GM18508 (cell line): Measurements from ENCODE around the gene CORO6.

Experiments used
- ATAC-seq: cut with Tn5 transposase; IDR thresholded peaks from one replicate; pipeline ENCODE4 v1.9.1; 2021; ENCODE audit warnings: moderate number of reproducible peaks; ENCODE audit not compliant: insufficient read depth, unreplicated experiment

CORO6 gene

DNA sequence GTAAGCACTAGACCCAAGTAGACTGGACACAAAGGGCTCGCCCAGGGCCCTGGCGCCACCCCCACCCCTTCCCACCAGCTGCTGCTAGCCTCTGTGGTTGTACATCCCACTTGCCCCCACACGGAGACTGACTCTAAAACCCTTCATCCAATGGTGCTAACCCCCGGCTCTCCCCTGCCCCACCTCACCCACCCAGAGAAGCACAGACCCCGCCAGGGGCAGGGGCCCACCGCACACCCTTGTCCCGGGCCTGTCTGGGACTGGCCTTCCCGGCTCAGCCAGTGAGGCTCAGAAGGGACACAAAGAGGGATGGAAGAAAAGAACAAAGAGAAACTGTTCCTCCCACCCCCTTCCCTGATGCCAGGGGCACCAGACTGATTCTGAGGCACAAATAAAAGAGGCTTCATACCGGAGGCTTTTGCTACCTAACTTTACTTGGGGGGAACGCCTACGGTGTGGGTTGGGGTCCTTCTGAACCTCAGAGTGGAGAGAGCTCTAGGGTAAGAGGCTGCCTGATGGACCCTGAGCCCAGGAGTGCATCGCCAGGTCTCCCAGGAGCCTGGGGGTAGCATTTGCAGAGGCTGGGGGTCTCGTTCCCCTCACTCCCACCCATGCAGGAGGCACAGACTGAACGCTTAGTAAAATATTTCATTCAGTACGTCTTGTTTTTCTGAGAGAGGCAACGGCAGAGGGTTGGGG is 8.2 kb downstream of the CORO6 start:
- no peak for ATAC-seq

DNA sequence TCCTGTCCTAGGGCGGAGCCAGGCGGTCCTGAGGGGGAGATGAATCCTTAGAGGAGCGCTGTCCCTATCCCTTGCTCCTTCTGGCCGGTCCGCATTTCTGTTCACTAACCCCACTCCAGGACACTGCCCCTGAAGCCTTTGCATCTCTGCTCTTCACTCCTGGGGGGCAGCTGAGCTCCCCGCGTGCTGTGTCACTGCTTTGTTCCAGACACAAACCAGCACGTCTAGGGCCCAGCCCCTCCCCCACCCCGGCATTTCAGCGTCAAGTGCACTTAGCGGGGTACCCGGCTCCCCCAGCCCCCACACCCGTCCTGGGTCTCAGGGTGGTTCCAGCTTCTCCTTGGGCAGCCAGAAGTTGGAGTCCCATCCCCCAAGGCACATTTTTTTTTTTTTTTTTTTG is 8.9 kb downstream of the CORO6 start:
- no peak for ATAC-seq

DNA sequence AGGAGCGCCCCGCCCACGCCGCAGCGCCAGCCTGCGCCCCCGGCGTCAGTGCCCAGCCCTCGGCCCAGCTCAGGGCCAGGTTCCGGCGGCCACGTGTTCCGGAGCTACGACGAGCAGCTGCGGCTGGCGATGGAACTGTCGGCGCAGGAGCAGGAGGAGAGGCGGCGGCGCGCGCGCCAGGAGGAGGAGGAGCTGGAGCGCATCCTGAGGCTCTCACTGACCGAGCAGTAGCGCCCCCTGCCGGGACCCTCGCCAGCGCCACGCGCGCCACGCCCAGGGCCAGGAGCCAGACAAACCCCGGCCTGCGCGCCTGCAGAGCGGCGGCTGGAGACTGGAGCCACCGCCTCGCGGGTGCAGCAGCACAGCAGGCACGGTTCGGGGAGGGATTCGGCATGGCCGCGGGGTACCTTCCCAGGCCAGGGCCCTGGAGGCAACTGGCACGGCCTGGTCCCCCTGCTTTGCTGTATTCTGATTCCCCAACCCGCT is 9.3 kb downstream of the CORO6 start:
- ATAC-seq: no peak

DNA sequence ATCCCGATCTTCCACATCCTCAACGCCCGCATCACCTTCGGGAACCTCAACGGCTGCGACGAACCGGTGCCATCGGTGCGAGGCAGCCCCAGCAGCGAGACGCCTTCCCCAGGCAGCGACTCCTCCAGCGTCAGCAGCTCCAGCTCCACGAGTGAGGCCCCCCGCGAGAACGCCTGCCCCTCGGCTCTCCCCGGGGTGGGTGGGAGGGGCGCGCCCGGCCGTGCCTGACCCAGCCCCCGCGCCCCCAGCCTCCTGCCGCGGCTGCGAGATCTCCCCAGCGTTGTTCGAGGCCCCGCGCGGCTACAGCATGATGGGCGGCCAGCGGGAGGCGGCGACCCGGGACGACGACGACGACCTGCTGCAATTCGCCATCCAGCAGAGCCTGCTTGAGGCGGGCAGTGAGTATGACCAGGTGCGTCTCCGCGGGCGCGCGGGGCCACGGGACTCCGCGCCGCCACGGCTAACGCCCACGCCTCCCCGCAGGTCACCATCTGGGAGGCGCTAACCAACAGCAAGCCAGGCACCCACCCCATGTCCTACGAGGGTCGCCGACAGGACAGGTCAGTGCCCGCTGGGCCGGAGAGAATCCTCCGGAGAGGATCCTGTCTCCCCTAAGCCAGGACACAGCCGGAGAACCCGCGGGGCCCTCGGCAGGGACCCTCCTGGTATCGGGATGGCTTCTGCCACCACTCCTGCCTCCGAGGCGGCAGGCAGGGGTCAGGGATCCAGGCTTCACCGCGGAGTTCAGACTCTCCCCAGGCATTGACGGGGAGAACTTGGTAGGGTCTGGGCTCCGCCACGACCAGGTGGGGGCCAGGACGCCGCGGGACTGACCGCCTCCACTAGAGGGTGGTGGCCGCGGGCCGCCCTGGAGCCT is 10.1 kb downstream of the CORO6 start:
- no peak for ATAC-seq

DNA sequence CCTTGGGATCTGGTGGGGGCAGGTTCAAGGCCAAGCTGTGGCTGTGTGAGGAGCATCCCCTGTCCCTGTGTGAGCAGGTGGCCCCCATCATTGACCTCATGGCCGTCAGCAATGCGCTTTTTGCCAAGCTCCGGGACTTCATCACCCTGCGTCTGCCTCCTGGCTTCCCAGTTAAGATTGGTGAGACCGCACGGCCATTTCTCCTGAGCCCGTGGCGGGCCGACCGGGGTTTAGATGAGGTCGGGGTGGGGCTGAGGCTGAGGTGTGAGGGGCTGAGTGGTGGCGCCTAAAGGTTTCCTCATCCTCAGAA is 10.7 kb downstream of the CORO6 start:
- no peak for ATAC-seq

DNA sequence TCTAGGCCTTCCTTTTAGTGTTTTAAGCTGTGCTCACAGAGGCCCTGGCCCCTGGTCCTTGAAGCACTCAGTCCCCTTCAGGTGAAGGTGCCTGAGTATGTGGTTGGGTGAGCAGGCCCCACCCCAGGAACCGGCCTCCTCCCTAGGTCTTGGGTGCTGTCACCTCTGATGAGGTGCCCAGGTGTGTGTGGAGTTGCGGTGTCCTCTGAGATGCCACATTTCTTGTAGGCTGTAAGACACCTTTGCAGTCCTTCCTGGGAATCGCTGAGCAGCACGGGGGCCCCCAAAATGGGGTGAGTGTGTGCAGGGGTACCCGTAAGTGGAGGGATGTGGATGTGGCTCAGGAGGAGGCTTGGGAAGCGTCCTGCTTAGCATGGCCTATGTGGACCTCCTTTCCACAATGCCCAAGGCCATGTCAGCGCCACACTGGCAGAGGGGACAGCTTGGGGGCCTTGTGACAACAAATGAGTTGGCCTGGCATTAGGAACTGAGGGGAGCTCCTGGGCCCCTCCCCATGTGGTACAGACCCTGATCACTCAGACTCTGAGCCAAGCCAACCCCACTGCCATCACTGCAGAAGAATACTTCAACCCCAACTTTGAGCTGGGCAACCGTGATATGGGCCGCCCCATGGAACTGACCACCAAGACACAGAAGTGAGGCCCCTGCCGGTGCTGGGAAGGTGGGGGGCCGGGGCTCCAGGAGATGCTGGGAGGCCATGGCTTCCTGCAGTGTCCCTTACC is 11.2 kb downstream of the CORO6 start:
- no peak for ATAC-seq

DNA sequence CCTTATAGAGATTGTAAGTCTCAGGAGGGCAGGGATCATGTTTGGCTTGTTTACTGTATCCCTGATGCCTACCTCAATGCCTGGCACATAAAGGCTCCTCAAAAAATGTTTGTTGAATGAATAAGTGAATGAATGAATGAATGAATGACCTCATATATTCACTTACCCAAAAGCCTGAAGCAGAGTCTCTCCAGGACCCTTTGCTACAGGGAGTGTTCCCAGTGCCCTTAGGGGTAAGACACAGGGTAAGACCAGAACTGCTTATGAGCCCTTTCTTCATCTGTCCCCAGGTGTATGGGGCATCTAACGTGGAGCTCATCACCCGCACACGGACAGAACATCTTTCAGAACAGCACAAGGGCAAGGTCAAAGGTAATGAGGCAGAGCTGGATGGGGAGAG is 12.3 kb downstream of the CORO6 start:
- no peak for ATAC-seq

DNA sequence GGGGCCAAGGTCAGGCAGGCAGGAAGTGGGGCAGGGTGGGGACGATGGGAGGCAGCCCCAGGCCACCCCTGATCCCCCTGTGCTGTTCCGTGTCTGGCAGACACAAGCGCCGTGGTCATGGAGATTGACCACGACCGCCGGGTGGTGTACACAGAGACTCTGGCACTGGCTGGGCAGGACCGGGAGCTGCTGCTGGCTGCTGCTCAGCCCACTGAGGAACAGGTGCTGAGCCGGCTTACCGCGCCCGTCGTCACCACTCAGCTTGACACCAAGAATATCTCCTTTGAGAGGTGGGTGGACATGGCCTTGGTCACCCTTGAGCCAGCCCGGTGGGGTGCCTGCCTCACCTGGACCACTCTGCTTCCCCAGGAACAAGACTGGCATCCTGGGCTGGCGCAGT is 13.7 kb downstream of the CORO6 start:
- ATAC-seq: no peak

DNA sequence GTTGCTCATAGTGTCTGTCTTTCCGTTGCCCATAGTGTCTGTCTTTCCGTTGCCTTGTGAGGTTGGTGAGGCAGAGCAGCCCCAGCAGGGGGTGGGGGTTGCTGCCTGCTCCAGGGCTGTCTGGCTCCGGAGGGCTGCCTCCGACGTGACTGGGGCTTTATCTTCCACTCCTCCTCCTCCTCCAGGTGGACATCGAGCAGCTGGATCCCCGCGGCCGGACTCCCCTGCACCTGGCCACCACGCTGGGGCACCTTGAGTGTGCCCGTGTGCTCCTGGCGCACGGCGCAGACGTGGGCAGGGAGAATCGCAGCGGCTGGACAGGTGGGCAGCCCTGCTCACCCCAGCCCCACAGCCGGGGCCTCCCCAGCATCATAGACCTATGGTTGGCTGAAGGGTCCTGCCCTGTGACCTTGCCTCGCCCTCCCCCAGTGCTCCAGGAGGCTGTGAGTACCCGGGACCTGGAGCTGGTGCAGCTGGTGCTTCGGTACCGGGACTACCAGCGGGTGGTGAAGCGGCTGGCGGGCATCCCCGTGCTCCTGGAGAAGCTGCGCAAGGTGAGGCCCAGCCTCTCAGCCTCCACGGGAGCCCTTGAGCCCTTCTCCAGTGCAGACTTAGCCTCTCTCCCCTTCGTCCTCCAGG is 15.0 kb downstream of the CORO6 start:
- no peak for ATAC-seq

DNA sequence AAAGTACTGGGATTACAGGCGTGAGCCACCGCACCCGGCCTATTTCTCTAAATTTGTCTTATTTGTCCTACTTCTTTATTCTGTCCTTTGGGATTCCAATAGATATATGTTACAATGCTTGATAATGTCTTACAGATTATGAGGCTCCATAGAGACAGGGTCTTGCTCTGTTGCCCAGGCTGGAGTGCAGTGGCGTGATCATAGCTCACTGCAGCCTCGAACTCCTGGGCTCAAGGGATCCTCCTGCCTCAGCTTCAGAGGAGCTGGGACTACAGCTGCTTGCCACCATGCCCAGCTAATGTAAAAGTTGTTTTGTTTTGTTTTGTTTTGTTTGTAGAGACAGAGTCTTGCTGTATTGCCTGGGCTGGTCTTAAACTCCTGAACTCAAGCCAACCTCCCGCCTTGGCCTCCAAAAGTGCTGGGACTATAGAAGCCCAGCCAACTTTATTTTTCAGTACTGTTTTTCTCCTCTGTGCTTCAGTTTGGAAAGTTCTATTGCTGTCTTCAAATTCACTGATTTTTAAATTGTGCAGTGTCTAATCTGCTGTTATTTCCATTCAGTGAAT is 19.5 kb downstream of the CORO6 start:
- ATAC-seq: no peak

DNA sequence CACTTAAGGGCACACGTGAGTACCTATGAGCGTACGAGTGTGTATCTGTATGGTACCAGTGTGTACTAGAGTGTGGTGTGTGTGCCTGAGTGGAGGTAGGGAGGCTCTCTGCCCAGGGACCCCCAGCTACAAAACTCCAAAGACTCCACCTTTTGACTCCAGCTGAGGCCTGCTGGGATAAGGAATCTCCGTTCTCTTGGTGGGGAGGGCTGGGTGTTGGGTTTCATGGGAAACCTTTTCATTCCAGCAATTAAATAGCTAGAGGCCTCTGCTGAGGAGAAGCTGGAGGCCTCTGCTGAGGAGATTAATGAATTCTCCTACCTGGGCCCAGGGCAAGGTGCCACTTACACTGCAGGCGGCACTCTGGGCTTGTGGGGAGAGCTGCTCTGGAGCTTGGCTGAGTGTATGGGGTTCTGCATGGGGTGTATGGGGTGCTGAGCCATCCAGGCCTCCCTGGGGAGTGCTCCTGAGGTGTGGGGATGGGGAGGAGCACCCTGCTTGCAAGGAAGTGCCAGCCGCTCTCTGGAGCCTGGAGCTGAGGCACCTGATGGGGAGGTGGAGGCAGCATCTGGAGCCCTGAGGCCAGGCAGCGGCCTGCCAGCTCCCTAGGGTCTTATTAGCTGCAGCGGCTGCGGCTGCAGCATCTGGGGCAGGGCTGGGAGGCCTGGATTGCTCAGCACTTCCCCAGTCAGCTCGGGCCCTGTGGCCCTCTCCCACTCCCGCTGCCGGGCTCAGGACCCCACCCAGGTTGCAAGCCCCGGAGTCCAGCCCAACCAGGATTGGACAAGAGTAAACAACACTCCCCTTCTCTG is 25.1 kb downstream of the CORO6 start:
- no peak for ATAC-seq

DNA sequence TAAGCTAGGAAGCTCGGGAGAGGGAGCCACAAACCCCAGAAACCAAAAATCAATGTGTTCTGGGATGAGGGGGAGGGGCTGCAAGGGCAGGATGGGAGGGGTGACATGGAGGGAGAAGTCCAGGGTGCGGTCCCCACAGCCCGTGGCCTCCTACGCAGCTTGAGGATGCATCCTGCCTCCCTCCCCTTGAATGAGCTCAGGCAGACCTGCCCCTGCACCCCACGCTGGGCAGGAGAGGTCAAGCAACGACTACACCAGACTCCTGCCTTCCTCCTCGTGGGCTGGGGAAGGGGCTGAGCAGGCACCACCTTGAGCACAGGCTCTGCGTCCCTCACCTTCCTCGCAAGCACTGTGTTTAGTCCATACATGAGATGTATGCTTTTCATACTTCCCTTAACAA is 25.9 kb downstream of the CORO6 start:
- ATAC-seq: no peak

DNA sequence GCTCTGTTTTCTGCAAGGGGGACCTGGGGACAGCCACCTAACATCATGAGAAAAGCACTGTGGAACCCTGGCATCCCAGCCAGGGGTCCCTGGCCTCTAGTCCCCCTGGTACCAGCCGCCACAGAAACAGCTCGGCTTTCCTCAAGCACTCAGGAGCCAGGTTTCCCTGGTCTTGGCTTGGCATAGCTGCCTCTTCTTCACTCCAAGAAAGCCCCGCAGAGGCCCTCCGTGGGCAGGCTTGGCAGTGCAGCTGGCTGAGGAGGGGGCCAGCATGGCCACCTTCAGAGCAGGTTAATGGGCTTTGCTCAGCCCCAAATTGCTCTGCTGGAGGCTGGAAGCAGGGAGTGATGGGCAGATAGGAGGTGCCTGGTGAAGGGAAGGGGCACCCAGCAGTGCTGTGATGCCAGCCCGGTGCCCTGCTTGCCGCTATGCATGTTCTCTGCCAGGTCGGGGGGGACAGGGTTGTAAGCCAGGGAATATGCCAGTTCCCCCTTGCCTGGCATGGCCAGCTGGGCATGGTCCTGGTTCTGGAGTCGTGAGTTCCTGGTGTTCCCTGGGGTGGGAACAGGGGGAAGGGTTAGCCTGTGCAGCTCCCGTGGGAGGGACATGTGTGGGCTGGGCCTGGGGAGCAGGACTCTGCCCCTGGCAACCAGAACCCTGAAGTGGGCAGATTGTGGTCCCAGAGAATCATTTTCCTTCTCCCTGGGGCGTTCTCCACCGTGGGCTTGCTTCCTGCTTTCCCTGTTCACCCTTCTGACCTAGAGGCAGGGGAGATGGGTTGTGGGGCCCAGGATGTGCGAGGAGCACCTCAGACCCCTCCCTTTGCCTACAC is 26.6 kb downstream of the CORO6 start:
- ATAC-seq: no peak

DNA sequence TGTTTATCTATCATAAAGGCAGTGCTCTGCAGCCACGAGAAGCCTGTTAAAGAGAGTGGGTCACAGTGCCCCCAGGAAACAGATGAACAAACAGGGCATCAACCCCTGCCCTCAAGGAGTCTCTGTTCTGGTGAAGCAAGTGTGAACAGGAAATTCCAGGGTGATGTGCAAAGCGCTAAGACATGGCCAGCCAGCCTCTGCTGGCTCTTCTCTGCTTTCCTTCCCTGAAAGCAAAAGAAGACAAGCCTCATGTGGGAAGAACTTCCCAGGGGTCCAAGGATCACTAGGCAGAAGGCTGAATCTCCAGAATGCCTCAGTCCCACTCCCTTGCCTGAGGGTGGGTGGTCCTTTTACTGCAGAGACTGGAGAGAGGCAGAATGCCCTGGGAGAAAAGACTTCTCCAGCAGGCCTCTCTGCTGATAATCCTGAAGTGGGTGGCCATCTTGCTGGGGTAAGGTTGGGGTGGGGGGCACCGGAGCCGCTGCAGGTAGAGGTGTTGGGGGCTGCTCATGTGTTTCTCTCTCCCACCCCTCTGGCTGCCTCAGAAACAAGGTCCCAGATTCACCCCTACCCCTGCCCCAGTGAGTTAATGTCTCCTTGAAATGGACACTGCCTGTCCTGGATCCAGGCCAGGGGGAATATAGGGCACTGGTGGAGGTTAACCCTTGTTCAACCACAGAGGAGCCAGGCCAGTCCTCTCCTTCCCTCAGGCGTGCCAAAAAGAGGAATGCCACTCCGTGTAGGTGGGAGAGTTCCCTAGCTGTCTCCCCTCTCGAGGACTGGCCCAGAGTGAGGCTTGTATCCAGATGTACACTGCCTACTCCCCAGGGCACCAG is 27.4 kb downstream of the CORO6 start:
- no peak for ATAC-seq

DNA sequence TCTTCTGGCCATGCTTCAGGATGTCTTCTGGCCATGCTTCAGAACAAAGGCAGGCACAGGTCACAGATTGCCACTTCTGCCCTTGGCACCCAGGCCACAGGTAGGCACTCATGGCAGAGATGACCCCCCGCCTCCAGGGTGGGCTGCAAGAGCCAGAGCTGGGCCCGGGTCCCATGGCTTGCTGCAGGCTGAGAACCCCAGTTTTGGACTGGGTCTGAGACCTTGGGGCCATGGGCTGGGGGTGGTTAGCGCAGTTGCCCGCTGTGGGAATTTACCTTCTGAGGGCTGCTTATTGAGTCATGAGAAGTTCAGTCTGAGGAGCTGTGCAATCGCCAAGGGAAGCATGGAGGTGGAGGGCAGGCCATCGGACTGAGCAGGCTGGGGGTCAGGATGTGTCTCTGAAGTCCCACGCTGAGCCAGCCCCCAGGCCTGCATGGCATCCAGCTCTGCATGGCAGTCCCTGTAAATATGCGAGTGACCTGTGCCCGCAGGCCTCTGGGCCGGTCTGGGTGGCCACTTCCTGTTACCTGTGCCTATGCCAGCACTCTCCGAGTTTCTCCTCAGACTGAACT is 28.1 kb downstream of the CORO6 start:
- ATAC-seq: no peak

DNA sequence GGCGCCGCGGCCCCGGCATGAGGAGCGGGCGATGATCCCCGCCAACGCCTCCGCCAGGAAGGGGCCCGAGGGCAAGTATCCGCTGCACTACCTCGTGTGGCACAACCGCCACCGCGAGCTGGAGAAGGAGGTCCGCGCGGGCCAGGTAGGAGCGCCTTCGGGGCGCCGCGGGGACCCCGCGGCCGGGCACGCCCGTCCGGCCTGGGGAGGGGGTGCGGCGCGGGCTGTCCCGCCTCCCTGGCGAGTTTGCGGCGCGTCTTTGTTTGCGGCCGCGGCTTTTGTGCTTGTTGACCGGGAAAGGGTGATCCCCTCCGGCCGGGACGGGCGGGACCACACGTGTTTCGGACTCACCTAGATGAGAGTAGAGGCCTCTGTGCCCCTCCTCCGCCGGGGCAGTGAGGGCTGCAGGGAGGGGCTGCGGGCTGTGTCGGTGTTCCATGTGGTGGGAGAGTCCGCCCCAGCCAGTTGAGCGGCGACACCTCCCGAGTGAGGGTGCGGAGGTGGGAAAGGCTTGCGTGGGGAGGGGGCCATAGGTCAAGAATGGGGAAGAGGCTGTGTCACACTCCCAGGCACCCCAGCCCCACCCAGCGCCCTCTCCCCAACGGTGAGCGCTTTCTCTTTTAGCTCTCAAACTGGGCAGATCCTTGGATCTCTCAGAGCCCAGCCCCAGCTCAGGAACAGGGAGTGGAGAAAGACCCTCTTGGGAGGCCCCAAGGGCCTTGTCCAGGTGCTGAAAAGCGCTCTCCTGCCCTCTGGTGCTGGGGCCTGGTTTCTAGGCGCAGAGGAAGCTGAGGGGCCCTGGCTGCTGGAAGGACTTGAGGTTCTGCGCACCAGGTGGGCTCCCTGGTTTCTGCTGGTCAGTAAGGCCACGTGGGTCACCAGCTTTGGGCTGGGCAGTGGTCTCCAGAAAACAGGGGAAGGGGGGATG is 28.9 kb downstream of the CORO6 start:
- no peak for ATAC-seq
